ENCODE measurements around the gene C2orf81.

Gene C2orf81

DNA sequence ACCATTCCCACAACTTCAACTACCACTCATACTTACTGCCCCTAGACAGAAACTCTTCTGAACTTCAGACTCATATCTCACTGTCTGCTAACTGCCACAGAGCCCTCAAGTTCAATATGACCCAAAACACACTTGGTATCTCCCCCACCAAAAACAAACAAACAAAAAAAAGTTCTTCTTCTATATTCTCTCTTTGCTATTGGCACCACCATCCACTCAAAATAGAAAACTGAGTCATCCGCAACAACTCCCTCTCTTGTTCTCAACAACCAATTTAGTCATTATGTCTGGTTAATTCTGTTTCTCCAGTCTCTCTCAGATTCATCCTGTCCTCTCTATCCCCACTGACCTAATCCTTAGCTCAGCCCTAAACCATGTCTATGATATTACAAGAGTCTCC is 34.1 kb downstream of the C2orf81 start:
- no peak for DNase-seq

DNA sequence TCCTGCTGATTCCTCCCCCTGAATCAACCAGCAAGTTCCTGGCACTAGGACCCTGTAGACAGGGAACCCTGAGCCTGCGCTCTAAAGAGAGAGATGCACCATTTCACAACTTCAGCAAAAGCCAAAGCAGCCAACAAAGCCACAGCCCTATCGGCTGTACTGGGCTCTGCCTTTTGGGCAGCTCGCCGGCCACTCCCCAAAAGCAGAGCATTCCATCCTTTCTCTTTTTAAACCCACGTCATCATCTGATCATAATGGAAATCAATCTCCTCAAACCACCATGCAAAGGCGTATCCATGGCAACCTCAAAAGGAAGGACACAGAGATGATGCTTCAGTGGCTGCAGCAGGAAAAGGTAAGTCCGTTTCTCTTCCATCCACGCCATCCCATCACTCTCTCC is 36.0 kb downstream of the C2orf81 start:
- DNase-seq: no peak

DNA sequence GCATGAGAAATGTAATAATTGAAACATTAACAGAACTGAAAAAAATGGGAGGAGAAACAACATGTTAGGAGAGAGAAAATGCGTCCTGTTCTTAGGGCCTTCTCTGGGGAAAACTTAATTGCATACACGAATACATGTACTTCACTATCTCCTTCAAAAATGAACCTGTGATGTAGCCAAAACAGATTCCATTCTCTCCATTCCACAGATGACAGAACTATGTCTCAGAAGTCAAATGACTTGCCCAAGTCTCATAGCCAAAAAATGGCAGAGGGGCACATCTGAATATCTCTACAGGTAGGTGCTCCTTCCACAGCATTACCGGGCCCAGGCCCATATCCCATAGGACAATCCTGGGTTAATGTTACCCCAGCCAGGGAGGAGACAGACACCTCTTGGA is 37.4 kb downstream of the C2orf81 start:
- DNase-seq: no peak

DNA sequence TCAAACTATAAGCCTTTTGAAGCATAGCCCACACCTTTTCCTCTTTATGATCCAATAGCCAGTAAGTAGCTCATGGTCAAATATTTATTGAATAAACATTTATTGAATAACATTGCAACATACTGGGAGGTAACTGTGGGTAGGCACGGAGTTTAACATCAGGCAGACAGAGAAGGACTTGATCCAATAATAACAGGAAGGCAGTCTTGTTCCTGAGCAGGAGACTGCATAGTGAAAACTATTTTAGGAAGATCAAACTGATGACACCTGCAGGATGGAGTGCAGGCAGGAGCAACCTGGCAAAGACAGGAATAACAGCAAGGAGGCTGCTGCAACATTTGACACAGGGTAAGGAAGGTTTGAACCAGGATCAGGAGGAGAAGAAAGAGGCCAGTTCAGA is 38.2 kb downstream of the C2orf81 start:
- no peak for DNase-seq

DNA sequence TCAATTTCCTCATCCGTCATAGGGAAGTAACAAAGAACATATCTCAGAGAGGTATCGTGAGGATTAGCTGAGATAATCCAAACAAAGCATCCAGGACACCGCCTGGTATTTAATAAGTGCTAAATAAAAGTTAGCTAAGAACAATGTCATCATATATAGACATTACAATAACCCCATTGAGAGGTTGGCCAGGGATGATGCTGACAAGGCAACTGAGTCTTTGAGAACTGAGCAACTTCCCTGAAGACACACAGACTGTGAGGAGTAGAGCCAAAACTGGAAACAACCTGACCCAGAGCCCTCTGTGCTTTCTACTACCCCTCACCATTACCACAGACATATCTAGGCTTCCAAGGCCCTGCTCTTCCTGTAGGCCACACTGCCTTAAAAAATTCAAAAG is 39.7 kb downstream of the C2orf81 start:
- DNase-seq: no peak

DNA sequence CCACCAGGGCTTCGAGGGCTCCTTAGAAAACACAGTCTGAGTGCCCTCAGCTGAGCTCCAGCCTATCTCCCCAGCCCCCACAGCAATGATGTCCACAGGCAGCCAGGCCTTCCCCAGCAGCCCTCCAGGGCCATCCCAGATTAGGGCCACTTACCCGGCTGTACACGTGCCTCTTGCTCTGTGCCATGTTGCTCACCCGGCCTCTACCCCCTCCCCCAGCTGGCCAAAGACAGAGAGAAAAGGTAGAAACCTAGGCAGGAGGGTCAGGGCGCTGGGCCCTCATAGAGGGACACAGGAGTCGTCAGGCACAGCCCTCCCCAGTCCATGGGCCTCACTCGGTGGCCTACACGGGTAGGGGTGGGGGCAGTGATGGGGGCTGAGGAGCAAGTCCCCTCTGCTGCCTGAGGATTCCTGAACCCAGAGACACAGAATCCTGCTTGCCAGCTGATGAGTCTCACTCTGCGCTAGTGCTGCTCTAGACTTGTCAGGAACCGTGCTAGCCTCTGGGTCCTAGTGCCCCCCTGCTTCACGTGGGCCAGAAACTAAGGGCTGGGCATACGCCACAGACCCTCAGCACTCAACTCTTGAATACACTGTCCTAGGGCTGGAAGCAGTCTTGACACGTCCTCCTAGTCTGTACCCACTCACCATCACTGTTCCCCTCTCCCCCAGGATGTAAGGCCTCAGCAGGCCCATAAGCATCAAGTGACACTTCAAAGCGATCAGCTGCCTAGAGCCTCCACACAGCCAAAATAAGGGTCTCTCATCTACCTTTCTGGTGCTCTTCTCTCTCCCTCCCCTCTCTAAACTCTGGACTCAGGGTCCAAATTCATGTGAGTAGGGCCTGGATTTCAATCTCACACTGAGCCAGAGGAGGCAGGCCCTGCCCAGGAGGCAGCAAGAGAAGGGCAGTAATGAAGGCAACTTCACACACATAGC is 41.3 kb downstream of the C2orf81 start, which contains the start of gene DCTN1:
TSS of gene DCTN1 (minus strand) at position 461 of the 939 bp plus-strand sequence. CDS start at position 187, 274 bp downstream.
- DNase-seq: no peak

DNA sequence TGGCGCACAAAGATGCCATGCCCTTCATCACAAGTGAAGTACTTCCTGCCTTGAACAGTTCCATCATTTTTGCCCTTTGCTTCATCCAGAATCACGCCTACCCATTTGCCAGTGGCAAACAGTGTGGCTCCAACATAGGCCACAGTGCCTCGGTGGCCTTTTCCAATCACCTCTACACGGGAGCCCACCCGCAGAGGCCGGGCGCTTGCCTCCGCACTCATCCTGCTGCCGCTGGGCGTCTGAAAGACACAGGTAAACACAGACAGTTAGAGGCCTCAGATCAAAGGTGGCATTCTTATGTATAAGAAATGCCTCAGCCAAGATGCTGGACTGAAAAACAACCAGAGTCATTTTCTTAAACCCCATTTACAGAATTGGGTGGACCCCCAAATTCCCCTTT is 43.4 kb downstream of the C2orf81 start:
- no peak for DNase-seq

DNA sequence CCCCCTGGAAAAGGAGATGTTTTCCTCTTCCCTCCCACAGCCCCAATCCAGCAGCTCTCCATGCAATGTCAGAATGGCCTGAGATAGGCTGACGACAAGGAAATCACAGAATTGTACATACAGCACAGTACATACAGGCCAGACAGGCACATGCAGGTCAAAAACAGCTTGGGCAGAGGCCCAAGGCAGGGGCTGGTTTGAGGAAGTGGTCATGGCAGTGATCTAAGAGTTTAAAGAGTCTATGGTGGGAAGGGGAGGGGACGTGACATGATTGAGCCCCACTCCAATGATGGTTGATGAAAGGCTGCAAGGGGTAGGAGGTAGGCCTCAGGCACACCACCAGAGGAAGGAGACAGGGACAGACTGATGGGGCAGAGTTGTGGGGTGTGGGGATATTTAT is 45.6 kb downstream of the C2orf81 start:
- no peak for DNase-seq

DNA sequence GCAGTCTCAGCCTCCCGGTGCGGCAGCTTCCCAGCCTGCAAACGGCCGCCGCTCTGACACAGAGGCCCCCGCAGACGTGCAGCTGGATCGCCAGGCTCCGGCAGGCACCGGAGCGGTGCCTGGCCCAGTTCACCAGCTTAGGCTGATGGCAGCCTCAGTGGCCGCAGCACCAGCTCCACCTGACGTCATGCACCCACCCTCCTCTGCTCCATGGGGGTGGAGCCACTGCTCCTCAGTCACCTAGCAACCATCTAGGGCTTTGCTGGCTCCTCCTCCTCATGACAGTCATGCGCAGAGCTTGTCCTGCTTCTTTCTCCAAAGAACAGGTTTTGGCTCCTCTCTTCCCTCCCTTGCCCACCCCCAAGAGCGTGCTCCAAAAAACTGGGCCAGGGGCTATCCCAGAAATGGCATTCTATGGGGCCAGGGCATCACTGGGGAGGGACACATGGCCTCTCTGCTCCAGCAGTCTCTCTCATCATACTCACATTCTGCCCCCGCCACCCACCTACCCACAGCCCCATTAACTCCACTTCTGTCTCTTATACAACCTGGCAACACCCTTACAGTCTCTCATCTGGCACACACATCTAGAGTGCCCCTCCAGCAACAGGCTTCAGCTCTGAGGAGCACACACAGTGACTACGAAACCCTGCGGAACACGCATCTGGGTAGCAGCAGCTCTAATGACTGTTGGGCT is 46.8 kb downstream of the C2orf81 start:
- DNase-seq: peak; percentile 67

DNA sequence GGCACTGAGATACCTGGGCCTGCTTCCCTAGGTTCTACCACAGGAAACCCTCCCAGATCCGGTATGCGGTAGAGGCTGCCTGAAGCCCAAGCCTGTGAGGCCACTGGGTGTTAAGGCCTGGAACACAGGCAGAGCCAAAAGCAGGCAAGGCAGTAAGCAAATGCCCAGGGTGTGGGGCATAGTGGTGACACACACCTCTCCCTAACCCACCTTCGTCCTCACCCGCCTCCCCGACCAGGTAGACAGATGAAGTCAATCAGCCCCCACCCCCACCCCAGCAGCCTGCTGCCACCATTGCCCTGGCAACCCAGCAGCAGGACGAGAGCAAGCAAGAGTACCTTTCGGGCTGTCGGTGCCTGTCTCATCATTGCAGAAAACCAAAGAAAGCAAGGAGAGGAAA is 47.4 kb downstream of the C2orf81 start:
- no peak for DNase-seq

DNA sequence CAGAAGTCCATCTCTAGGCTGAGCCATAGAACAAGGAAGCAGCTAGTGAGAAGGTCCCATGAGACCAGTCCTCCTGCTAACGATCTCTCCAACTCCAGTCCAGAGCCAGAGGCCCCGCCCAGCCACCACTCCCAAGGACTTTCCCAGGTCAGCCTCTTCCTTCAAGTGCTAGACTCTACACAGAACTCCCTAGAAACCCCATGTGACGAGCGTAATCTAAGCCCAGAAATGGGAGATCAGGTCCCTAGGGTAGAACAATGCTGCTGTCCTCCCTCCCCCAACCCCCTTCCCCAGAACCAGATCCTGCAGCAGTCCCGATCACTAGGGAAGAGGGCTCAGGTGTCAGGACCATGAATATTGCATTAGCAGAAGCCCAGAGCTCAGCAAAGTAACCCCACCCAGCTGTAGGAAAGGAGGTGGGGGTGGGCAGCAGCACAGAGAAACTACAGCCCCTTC is 48.2 kb downstream of the C2orf81 start:
- peak; percentile 83 for DNase-seq

DNA sequence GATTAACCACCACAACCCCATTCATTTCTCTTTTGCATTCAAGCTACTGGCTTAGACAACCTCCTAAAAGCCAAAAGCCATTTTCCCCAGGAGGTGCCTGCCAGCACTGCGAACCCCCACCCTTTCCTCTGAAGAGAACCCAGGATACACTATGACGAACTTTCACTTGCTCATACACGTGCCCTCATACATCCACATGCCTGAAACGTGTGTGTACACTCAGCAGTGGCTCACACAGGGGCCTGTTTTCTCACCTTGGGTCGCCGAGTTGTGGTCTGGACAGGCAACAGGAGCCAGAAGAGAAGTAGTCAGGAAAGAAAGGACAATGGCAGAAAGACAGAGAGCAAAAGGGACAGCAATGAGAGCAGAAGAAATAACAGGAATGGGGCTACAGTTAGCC is 48.7 kb downstream of the C2orf81 start:
- DNase-seq: no peak

DNA sequence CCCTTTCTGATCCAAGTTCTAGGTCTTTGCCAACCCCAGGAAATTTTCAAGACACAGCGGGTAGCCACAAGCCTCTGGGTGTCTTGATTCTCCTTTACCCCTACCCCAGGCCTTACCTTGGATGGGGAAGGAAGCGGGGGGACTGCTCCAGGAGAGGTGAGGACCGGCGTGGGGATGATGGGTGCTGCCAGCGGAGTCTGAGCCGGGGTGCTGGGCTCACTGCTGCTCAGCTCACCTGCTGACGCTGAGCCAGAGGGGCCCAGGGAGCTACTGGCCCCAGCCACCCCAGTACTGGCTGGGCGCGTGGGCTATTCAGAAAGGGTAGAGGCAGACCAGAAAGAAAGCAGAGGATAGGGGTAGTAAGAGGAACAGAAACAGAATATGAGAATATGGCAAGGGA is 50.0 kb downstream of the C2orf81 start:
- DNase-seq: no peak

DNA sequence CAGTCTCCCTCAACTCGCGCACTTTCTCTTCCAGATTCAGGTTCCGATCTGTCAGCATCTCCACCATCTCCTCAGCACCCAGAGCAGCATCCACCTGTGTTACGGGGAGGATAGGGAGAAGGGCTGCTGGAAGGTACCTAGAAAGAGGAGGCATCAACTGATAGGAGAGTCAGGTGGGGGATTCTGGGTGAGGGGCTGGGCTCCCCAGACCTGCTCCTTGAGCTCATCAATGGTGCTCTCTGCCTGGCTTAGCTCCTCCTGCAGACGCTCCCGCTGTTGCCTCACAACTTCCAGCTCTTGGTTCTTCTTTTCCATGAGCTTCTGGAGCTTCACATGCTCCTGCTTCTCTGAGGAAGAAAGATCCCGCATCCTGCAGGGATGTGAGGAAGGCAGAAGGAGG is 51.4 kb downstream of the C2orf81 start:
- DNase-seq: no peak

DNA sequence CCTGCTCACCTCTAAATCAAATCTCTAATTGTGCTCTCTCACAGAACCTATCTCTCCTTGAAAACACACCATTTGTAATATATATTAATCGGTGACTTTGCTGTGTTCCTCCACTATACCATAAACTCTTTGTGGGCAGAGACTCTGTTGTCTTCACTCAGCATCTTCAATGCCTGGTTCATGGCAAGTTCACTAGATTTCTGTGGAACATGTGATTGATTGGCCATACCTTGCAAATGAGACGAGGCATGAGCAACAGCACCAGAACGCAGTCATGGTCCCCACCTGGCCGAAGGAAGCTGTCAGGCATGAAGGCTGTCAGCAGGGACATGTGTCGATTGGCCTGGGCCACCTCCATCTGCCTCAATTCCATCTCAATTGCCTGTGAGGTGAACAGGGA is 52.9 kb downstream of the C2orf81 start:
- DNase-seq: no peak

DNA sequence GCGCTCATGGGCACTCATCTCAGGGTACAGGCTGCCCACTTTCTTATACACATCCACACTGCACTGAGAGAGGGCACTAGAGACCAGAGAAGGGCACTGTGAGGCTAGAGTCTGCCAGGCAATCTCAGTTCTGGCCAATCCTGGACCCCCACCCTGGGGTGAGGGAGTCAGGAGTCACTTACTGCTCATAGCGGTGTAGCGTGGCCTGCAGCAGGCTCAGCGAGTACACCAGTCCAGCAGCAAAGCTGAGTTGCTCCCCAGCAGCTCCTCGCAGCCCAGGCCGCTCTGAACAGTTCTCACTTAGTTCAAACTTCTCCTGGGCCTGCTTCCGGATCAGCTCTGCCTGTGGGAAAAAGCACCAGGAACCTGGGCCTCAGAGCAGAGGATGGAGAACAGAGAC is 53.6 kb downstream of the C2orf81 start:
- DNase-seq: no peak

DNA sequence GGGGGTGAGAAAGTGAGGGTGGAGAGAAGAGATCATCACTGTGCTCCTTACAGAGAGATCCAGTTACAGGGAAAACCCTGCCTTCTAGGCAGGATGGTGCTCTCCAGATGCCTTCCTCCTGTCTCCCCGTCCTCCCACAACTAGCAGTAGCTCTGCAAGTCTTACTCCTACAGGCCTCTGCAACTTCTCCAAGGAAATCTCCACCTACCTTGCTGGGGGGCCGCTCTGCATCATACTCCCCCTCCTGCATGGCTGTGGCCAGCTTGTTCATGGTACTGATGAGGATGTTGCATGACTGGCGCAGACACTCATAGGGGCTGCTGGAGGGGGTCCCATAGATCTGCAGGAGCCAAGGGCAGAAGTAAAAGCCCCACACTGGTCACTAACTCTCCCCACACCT is 55.4 kb downstream of the C2orf81 start:
- DNase-seq: no peak

DNA sequence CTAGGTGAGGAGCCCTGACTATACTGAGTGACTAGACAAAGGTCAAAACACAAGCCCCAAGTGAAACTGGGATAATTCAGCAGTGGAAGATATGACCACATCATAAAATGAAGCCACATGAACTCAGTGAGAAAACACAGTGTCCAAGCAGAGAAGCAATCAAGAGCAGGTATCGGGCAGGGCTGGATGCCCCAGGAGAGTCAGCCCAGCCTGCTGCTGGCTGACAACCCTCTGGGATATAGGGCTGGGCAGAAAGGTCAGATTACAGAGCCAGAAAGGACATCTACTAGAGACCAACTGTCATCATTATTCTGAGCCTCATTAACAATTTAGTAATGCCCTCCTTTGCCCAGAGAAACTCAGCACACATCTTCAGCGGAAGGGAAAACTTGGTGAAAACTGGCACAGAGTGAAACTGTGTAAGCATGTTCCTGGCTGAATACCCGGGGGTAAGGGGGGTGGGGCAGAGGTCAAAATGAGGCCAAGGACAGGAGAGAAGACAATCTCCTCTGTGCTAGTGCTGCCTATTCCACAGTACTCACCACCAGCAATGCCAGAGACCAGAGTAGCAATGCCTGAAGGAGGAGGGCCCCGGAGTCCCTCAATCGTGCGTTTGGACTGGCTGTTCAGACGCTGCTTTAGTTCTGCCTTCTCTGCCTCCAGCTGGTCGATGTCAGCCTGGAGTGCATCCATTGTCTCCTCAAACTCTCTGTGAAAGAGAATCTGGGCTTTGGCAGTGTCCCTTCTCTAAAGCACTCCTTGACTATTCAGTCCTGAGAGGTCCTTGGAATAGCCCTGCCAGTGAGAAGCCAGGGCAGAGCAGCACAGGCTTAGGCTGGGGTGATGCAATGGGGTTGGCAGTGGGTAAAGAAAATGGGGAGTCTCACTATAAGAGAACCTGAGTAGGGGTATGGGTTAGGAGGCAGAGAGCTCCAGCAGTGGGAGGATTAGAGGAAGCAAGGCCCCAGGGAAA is 56.6 kb downstream of the C2orf81 start:
- no peak for DNase-seq
